ENCODE data around the gene MRPS25. TPM values are rescaled to one million over a fixed set of nuclear protein-coding genes. Genes with fewer than 3 reads are reported as not detected.

The MRPS25 gene
- total RNA-seq, 1 experiment from 2014 or later = 53.2 TPM

Other genes with a start within 250 kb of the MRPS25 start
- gene FGD5, start 246.4 kb downstream of the MRPS25 start, total RNA-seq (2021) = 7.8 and 8.6 TPM in 2 replicates
- 38.2 and 38.5 TPM in 2 replicates for gene NR2C2, start 117.7 kb downstream of the MRPS25 start, total RNA-seq (2021)
- 16.0 and 18.8 TPM in 2 replicates for gene RBSN, start 33.8 kb upstream of the MRPS25 start, total RNA-seq (2021)
- gene CAPN7, start 140.9 kb upstream of the MRPS25 start, total RNA-seq (2021) = 25.2 and 26.1 TPM in 2 replicates

All from H9 (cell line).